Measurements from ENCODE around the gene BLMH. TPM values are rescaled to one million over a fixed set of nuclear protein-coding genes. Genes with fewer than 3 reads are reported as not detected.
"Not testable (repeated sequence)": the region's sequence is repeated elsewhere in the genome, so short reads cannot be mapped to it uniquely, and the experiment has no call there.

Gene BLMH
- total RNA-seq, 2 donors from 2014 or later = 21.7 to 25.9 TPM

DNA sequence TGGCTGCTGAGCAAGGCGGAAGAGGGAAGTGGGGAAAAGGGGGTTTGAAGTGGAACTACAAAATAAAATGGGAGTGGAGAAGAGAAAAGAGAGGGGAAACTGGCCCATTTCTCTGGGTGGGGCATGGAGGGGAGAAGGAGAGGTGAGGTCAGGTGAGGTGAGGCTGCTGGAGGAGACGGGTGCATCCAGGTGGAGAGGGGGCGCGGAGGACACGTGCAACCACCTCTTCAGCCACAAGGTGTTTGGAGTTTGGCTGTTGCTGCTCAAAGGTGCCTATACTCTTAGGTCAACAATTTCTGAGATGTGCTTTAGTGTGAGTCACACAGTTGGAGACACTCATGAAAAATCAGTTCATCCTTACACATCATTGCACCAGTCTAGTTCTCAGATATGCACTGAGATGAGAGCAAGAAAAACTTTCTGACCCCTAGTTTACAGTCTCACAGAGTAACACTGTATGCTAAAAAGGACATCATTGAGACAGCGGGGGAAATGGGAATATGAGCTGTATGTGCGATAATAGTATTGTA is 61.1 kb downstream of the BLMH start:
- 87% methylated on average over 7 of the region's 7 CpGs for WGBS
- intact Hi-C loops (cut with DNase I) = loop anchor here (10.0 kb wide), 1 partner anchor 106 kb away; no protein-coding TSS in a partner anchor

GRCh38 chr17:30230009-30230408 is 61.7 kb downstream of the BLMH start:
- not testable (repeated sequence) for H3K4me1 ChIP-seq (replicated peaks); H3K27me3 ChIP-seq (replicated peaks; ENCODE audit: insufficient read depth); DNase-seq (ENCODE audit: low spot score); H3K27ac ChIP-seq; H3K36me3 ChIP-seq; H3K9me3 ChIP-seq; H3K4me3 ChIP-seq
- intact Hi-C loops (cut with DNase I) = loop anchor here (10.0 kb wide), 1 partner anchor 105 kb away; no protein-coding TSS in a partner anchor
- WGBS = 75% methylated on average over 1 of the region's 1 CpG

More for the DNA sequence above, 61.1 kb downstream of the BLMH start:
- H3K27me3 ChIP-seq (replicated peaks; ENCODE audit: insufficient read depth) = no peaks in the 10 kb centered on the region
- no peaks in the 10 kb centered on the region for H3K36me3 ChIP-seq
- DNase-seq (ENCODE audit: low spot score) = no peak
- no peak overlapping the region for H3K4me3 ChIP-seq
- TF ChIP-seq CTCF (IDR thresholded peaks at IDR 0.05) (no peak), POLR2AphosphoS5 (IDR thresholded peaks at IDR 0.05) (no peak), POLR2A (IDR thresholded peaks at IDR 0.05) (no peak)
- H3K4me1 ChIP-seq (replicated peaks) = no peaks in the 10 kb centered on the region
- no peaks in the 10 kb centered on the region for H3K9me3 ChIP-seq
- no peak overlapping the region for H3K27ac ChIP-seq

GRCh38 chr17:30229012-30229411 is 62.7 kb downstream of the BLMH start:
- Histone ChIP-seq H3K36me3 (no peaks in the 10 kb centered on the region), H3K4me3 (no peak overlapping the region), H3K27ac (no peak overlapping the region), H3K27me3 (replicated peaks; ENCODE audit: insufficient read depth) (no peaks in the 10 kb centered on the region), H3K9me3 (no peaks in the 10 kb centered on the region), H3K4me1 (replicated peaks) (no peaks in the 10 kb centered on the region)
- 39% methylated on average over 7 of the region's 7 CpGs for WGBS
- intact Hi-C loops (cut with DNase I) = no loop called here
- no peak for TF ChIP-seq POLR2AphosphoS5 (IDR thresholded peaks at IDR 0.05)
- no peak for TF ChIP-seq CTCF (IDR thresholded peaks at IDR 0.05)
- no peak for TF ChIP-seq POLR2A (IDR thresholded peaks at IDR 0.05)
- no peak for DNase-seq (ENCODE audit: low spot score)

DNA sequence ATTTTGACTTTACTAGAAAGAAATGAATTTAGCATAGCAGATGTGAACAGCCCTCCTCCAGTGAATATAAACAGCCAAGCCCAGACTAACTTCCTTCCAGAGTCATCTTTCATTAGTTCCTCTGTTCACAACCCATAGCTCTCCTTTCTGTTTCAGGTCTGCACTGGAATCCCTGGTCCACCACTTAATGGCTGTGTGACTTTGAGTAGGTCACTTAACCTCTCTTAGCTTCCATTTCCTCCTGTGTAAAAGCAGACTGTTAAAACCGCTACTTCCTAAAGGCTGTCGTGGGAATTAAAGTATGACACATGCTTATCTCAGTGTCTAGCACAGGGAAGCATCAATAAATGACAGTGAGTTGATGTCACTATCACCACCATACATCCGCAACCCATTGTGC is 63.7 kb downstream of the BLMH start:
- Histone ChIP-seq H3K27ac (no peak overlapping the region), H3K4me1 (replicated peaks) (no peaks in the 10 kb centered on the region), H3K9me3 (no peaks in the 10 kb centered on the region), H3K27me3 (replicated peaks; ENCODE audit: insufficient read depth) (no peaks in the 10 kb centered on the region), H3K4me3 (no peak overlapping the region), H3K36me3 (no peaks in the 10 kb centered on the region)
- DNase-seq (ENCODE audit: low spot score) = no peak
- intact Hi-C loops (cut with DNase I) = no loop called here
- 92% methylated on average over 3 of the region's 3 CpGs for WGBS
- no peak for TF ChIP-seq POLR2AphosphoS5 (IDR thresholded peaks at IDR 0.05)
- no peak for TF ChIP-seq POLR2A (IDR thresholded peaks at IDR 0.05)
- no peak for TF ChIP-seq CTCF (IDR thresholded peaks at IDR 0.05)

GRCh38 chr17:30226878-30227277 is 64.9 kb downstream of the BLMH start:
- no peak overlapping the region for H3K27ac ChIP-seq
- H3K4me3 ChIP-seq = no peak overlapping the region
- H3K4me1 ChIP-seq (replicated peaks) = no peaks in the 10 kb centered on the region
- intact Hi-C loops (cut with DNase I) = no loop called here
- H3K9me3 ChIP-seq = no peaks in the 10 kb centered on the region
- no peaks in the 10 kb centered on the region for H3K36me3 ChIP-seq
- DNase-seq (ENCODE audit: low spot score) = no peak
- no peak for TF ChIP-seq POLR2AphosphoS5 (IDR thresholded peaks at IDR 0.05)
- TF ChIP-seq CTCF (IDR thresholded peaks at IDR 0.05) = no peak
- no peak for TF ChIP-seq POLR2A (IDR thresholded peaks at IDR 0.05)
- WGBS = 84% methylated on average over 10 of the region's 10 CpGs
- H3K27me3 ChIP-seq (replicated peaks; ENCODE audit: insufficient read depth) = no peaks in the 10 kb centered on the region
